HG03045 (cell line): Measurements from ENCODE around the gene MTHFD2L.
A peak's percentile ranks its signal among the peaks of the same experiment; 100 is the strongest.
"Not testable (repeated sequence)": the region's sequence is repeated elsewhere in the genome, so short reads cannot be mapped to it uniquely, and the experiment has no call there.

Source experiments
- ATAC-seq: cut with Tn5 transposase; IDR thresholded peaks from one replicate; pipeline ENCODE4 v1.9.1; 2021; ENCODE audit warnings: mild to moderate bottlenecking, moderate library complexity; ENCODE audit not compliant: unreplicated experiment

The MTHFD2L gene

GRCh38 chr4:74329307-74329706 lies 171.4 kb downstream of the MTHFD2L start:
- ATAC-seq: no peak

DNA sequence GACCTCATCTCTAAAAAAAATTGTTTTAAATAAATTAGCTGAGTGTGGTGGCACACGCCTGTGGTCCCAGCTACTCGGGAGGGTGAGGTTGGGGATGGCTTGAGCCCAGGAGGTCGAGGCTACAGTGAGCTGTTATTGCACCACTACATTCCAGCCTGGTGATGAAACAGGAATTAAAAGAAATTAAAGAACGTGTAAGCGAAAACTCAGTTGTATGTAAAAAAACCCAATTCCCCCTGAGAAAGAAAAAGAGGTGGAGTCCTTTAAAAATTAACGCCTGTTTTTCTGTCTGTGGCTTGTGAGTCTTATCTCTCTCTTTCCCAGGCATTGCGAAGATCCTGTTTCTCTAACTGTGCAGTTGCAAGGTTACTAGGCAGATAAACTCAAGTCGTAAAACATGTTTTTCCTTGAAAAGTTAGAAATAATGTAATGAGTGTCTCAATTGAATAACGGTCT lies 172.4 kb downstream of the MTHFD2L start:
- ATAC-seq: no peak

DNA sequence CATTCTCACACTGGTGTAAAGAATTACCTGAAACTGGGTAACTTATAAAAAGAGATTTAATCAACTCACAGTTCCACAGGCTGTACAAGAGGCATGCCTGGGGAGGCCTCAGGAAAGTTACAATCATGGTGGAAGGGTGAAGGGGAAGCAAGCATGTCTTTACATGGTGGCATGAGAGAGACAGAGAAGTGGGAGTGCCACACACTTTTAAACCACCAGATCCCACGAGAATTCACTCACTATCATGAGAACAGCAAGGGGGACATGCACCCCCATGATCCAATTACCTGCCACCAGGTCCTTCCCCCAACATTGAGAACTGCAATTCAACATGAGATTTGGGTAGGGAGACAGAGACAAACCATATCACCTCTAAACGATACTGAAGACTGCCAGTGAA lies 173.3 kb downstream of the MTHFD2L start:
- ATAC-seq: no peak

- ATAC-seq: no peak
Observed at GRCh38 chr4:74331944-74332343, 174.0 kb downstream of the MTHFD2L start.

- no peak for ATAC-seq
Observed at GRCh38 chr4:74334636-74335035, 176.7 kb downstream of the MTHFD2L start.

DNA sequence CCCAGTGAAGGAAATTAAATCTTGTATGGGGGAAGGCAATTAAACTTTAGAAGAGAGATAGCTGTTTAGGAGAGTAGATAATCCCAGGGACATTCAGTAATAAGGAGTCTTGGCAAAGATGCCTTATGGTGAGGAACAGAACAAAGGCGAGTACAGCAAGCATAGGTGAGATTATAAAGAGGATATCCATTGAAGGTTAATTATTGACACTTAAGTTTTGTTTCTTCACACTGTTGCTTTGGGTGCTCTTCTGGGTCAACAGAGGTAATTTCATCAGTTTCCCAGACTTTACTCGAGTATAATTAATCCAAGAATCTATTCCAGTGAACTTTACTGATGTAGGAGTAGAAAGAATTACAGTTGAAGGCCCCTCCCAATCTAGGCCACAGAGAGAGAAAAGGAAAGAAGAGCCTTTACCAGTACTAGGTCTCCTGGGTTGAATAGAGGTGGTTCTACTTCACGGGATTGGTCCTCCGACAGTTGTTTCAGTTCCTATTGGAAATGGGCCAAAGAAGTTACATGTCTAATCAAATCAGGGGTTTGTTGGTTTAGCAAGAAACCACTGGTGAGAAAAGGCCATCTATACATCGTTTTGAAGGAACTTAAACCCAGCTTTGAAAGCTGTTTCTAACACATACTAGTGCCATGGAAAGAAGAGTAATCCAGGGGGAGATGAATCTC lies 177.6 kb downstream of the MTHFD2L start:
- ATAC-seq: peak; percentile 67

GRCh38 chr4:74338792-74339333 lies 180.9 kb downstream of the MTHFD2L start:
- ATAC-seq: no peak

GRCh38 chr4:74339501-74339900 lies 181.6 kb downstream of the MTHFD2L start:
- no peak for ATAC-seq

GRCh38 chr4:74340421-74340820 lies 182.5 kb downstream of the MTHFD2L start:
- not testable (repeated sequence) for ATAC-seq

DNA sequence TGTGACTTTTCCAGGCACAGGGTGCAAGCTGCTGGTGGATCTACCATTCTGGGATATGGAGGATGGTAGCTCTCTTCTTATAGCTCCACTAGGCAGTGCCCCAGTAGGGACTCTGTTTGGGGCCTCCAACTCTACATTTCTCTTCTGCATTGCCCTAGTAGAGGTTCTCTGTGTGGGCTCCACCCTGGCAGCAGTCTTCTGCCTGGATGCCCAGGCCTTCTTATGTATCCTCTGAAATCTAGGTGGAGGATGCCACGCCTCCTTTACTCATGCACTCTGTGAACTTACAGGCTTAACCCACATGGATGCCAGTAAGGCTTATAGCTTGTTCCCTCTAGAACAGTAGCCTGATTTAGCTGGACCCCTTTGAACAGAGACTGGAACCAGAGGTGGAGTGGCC lies 186.1 kb downstream of the MTHFD2L start:
- no peak for ATAC-seq
